Epidermal melanocyte (primary cell): ENCODE data around the gene HUS1.
"Not testable (repeated sequence)": the region's sequence is repeated elsewhere in the genome, so short reads cannot be mapped to it uniquely, and the experiment has no call there.

Experiments
- DNase-seq: peaks from one replicate; pipeline ENCODE4 v3.0.0; 2011; ENCODE audit warnings: low spot score; ENCODE audit not compliant: insufficient read length

The HUS1 gene

DNA sequence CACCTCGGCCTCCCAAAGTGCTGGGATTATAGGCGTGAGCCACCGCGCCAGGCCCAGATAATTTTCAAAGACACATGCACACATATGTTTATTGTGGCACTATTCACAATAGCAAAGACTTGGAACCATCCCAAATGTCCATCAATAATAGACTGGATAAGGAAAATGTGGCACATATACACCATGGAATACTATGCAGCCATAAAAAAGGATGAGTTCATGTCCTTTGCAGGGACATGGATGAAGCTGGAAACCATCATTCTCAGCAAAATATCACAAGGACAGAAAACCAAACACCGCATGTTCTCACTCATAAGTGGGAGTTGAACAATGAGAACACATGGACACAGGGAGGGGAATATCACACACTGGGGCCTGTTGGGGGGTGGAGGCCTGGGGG, 1.2 kb upstream of the HUS1 start:
- DNase-seq: not testable (repeated sequence)

DNA sequence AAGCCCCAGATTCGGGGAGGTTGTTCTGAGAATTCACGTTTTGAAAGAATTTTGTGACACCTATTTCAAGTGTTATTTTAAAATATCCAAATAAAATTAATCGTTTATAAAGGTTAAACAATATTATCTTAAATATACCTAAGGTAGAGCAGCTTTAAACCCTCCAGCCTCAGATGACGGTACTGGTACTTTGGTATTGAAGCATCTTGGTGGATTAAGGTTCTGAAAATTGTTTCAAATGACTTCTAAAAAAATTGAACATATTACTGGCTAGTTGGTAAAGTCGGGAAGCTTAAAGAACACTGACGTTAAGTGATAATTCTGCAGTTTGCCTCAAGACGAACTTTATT, 392 bp upstream of the HUS1 start:
- DNase-seq: no peak

DNA sequence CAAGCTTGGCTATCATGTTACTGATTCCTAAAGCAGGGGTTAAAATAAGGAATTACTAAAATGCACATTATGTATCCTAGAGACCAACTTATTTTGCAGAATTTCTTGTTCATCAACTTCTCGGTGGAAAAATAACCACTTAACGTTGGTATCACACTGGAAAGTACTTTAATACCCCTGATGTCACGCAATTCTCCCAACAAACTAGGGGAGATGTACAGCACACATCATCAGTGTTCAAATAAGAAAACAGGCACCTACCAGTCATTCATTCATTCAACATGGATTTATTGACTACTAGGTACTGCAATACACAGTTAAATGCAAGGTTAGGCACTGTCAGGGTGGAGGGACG, 648 bp downstream of the HUS1 start:
- no peak for DNase-seq

DNA sequence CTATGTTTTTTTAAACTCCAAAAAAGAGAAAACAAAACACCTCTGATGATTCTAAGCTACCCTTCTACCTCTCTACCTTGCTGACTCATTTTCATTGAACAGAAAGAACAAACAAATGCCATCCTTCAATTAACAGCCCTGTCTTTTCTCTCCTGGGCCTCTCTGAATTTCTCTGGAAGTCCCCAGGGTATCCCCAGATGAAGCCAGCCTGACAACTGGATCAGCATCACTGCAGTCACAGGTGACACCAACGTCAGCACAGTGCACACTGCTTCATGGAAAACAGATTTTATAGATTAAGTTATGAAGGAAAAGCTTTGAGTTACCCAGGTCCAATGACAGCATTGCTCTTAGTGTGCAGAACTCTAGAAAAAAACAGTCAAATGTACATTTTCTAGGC, 5.7 kb downstream of the HUS1 start:
- no peak for DNase-seq

DNA sequence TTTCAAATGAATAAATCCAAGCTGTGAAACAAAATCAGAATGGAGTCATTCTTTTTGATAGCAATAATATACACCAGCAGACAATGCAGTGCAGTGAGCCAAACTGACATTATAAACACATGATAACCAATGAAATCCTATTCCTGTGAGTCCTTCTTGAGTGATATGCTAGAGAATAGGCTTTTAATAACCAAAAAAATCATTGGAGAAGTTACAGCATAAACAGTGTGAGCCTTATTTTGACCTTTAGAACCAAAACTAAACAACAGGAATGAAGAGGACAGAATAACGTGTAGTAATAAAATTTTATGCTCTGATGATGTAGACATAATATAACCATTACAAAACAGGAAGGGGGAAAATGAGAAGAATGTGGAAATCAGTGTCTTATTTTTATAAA, 8.7 kb downstream of the HUS1 start:
- DNase-seq: no peak

DNA sequence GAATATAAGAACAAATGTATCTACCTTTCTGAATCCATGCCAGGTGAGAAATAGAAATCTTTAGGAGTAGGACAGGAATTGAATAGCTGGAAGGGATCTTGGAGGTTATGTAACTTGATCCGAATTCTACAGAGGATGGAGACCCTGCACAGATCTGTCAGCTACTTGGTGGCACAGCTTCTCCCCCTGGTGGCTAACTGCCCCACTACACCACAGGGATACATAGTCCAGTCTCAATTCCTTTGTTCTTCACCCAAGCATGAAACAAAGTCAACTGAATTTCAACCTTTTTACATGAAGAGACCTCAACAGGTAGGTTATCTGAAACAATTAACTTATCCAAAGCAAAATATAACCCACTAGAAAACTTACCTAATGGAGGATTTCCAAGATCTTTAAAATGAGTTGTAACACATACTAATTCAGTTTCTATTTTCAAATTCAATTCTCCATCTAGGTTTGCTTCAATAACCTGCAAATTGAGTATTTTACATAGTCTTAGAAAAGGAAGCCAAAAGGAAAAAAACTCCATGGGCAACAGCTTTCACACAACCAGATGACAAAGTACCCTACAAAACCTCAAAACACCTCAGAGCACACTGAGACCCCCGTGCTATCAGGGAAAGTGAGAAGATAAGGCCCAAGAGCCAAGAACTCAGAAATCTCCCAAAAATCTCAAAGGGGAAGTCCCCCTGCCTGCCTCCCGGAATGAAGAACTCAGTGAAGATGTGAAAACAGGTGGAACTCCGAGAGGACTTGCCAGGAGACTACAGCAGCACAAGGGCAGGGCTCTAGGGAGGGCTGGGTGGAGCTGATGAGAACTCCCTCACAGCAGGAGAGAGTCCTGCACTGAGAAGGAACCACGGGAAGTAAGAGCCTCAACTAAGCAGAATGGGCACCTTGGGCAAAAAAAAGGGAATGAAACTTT, 10.3 kb downstream of the HUS1 start:
- peak; percentile 72 for DNase-seq

DNA sequence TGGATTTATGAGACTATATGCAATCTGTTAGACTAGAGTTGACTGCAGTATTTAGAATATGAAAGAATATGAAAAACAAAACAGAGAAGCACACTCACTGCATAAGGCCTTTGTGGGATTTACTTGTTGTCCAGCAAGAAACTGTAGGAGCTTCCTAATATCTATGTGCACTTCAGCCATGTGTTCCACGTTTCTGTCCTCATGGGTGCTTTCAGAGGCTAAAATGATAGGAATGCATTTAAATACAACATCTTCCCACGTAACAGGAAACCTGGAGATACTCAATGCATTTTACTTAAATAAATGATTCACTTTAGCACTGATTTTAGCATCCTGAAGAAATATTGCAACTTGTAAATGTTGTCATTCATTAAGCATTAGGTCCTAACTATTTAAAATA, 11.7 kb downstream of the HUS1 start:
- no peak for DNase-seq

DNA sequence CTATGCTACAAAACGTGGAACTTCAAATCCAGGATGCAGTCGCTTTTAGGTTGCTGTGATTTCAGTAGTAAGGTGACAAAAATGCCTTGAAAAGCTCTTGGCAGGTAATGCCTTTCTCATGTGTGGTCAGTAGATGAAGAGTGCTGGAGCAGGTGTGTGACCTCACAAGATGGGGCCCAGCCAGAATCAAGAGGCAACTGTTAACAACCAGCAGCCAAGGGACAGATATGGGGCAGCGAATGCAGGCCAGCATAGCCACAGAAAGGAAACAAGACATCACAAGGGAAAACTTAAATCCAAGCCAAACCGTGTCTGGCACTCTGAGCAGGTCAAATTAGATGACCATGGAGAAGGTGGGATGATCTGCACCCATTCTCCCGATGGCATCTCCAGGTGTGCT, 12.3 kb downstream of the HUS1 start:
- no peak for DNase-seq

DNA sequence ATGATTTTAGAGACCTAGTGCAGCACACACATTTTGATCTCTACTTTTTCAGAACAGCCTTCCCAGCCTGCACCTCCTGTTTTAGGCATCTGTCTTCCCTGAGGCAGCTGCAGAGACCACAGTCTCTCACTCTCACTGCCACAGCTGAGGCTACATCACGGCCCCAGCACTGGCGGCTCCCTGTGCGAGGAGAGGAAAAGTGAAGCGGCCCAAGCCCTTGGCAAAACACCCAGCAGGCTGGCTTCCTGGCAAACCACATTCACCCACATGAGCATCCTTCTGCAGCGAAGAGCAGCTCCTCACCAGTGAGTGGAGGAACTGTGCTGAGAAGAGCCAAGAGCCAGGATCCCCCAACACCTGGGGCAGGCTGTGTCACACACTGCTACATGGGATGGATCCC, 14.0 kb downstream of the HUS1 start:
- DNase-seq: no peak

DNA sequence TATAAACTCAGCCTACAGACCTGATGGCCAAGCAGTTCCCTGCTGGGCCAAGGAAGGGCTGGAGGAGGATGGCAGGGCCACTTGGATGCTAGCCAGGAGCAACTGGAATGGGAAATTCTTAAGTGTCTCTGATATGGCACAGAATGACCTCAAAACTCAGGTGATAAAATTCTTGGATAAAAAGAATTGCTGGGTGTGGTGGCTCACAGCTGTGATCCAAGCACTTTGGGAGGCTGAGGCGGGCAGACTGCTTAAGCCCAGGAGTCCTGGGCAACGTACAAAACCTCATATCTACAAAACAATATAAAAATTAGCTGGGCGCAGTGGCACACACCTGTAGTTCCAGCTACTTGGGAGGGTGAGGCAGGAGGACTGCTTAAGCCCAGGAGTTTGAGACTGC, 17.2 kb downstream of the HUS1 start:
- no peak for DNase-seq

DNA sequence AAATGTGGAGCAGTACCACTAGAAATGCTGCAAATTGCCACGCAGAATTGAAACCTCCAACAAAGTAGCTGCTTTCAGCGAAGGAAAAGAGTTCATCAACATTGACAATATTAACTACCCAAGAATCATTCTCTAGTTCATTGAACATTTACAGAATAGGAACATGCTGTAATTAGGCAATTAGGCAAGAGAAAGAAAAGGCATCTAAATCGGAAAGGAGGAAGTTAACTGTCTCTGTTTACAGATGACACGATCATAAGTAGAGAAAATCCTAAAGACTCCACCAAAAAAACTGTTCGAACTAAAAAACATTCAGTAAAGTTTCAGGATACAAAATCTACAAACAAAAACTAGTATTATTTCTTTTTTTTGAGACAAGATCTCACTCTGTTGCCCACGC, 22.3 kb downstream of the HUS1 start:
- DNase-seq: no peak

DNA sequence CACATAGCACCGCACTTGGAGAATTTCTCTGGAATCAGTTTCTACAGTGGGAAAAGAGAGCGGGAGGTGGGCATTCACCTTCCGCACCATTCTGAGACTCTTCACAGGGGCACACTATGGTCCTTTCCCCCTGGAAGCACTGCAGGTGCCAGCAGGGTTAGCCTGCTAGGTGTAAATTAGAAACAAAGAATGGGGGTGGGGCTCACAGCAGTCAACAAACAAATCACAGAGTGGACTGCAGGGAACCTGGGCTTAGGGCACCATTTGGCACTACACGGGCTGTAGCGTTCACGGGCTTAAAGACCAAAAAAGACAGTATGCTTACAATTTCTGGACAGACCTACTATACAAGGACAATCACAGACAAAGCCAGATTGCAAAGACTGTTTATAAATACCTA, 23.2 kb downstream of the HUS1 start:
- DNase-seq: no peak

DNA sequence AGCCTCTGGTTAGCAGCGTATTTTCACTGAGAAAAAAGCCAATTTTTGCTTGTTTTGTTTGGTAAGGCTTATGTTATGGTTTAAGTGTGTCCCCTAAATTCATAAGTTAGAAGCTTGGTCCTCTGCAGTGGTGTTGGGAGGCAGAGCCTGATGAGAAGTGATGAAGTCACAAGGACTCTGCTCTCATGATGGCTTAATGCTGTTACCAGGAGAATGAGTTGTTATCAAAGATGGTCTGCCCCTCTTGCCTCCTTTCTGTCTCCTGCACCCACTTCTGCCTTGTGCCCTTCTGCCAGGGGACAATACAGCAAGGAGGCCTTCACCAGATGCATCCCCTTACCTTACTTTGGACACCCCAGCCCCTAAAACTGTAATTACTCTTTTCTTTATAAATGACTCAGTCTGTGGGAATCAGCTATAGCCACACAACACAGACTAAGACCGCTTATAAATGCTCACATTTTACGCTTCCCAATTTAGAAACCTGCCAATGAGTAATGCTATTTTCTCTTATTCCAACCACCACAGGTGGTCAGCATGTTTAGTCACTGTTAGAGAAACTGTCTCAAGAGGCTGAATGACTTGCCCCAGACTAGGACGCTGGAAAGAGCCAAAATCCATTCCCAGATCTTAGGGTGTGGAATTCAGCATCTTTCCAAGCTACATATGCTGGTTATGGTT, 25.0 kb downstream of the HUS1 start:
- no peak for DNase-seq

DNA sequence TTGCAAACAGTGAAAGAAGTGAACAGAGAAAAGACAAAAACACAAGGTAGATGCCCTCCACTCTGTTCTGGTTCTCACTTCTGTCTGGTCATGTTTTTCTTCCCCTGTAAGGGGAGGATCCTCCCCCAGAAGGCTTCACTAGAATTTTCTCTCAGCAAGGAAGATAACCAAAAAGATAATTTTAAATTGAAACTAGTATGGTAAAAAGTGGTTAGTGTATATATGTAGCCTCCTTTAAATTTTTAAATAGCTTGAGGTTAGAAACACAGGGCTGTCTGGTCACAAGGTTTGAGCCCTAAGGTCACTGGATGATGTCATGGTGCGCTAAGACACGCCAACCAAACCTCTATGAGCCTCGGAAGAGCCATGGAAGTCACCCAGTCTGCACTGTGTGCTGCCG, 25.6 kb downstream of the HUS1 start:
- DNase-seq: peak; percentile 50

DNA sequence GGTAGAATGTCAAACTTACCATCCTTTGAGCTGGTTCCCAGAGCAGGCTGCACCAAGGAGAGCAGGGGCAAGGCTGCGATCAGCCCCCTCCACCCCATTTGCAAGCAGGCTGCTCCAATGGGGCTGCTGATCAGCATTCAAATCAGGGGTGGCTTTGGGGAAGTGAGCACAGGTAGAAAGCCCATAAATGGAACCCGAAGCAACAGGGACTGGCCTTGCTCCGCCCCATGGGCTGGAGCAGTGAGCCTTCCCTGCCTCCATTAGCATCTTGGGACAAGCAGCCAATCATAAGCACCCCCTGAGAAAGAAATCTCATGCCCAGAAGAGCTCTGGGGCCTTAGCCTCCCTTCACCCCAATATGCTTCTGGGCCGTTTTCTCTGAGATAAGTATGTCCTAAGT, 27.2 kb downstream of the HUS1 start:
- DNase-seq: no peak

DNA sequence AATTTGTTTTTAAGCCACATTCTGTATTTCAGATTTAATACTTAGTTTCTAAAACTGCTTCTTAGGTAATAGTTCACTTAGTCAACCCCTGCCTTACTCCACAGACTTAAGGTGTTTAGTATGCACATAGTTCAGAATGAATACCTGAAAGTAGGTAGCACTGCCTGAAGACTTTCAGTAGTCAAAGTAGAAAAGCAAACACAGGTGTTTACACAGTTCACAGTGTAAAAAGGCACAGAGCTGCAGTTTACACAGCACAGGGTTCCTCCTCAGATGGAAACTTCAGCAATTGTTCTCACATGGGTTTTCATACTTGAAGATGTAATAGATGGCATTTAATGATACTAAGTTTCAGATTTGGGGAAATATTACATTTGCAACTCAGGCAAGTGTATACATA, 28.0 kb downstream of the HUS1 start:
- DNase-seq: no peak

DNA sequence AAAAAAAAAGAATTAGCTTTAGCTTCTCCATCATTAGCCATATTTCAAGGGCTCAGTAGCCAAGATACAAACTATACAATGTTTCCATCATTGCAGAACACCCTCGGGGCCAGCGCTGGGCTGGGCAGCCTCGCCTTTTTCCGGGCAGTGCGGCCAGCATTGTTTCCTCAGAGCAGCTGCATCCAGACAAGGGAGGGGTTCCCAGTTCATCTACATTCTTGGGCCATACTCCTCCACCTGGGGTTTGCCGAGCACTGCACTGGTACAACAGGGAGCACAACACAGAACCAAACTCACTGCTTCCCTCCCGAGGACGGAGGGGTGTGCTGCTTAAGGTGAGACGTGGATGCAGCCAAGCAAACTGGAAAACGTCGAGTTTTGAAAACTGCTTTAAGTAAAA, 28.7 kb downstream of the HUS1 start:
- DNase-seq: no peak

DNA sequence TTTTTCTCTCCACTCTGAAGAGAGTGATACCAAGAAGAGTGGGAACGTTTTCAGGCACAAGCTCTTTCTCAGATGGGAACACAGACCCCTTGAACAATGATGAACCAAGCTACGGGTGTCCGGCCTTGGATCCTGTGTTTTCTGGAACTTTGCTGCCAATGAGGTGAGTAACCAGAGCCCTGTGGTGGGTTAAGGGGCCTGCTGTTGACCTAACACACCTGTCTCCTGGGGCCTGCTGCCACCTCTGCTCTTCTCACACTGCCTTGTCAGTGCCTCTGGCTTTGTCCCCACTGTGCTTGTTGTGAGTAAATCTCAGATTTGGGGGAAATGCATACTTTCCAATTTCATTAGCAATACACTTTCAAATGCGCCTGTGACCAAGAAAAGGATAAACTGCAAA, 29.7 kb downstream of the HUS1 start:
- DNase-seq: no peak

DNA sequence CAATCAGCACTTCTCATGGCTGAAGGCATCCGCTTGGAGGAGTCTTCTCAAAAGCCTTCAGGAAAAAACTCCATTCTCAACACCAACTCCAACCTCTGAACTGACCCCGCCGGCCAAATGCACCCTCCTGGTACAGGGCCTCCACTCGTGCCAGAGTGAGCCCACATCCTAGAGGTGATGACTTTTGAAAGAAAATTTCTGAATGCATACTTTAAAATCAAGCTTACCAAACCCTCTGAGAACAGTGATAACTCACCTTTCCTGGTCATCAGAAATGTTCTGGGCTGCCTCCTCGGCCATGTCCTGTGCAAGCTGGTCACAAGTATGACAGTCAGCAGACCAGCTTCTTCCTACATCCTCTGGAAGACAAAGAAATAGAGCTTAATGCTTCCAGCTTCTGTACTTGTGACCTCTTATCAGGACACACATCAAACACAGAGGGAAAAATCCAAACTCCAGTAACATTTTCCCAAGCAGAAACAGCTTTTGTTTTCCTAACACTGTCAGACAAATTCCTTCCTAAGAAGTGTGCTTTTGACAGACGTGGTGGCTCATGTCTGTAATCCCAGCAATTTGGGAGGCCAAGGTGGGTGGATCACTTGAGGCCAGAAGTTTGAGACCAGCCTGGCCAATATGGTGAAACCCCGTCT, 31.1 kb downstream of the HUS1 start, which contains the start of gene PKD1L1:
Gene PKD1L1 (minus strand): TSS at position 326 of the 650 bp plus-strand sequence. CDS start 26 bp downstream, at position 300.
- DNase-seq: no peak

DNA sequence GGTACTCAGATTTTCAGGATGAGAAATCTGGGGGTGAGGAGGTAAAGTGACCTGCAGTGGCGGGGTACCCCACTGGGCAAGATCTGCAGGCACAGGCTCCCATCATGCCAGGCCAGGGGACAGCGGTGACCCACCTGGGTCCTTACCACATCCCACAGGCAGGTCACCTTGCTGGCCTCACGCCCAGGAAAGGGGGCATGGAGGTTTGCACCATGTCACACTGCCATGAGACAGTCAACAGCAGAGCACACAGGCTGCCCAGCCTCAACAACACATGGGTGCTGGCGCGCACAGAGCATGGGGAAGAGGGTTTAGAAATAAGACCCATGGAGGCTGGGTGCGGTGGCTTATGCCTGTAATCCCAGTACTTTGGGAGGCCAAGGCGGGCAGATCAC, 32.1 kb downstream of the HUS1 start:
- DNase-seq: no peak

DNA sequence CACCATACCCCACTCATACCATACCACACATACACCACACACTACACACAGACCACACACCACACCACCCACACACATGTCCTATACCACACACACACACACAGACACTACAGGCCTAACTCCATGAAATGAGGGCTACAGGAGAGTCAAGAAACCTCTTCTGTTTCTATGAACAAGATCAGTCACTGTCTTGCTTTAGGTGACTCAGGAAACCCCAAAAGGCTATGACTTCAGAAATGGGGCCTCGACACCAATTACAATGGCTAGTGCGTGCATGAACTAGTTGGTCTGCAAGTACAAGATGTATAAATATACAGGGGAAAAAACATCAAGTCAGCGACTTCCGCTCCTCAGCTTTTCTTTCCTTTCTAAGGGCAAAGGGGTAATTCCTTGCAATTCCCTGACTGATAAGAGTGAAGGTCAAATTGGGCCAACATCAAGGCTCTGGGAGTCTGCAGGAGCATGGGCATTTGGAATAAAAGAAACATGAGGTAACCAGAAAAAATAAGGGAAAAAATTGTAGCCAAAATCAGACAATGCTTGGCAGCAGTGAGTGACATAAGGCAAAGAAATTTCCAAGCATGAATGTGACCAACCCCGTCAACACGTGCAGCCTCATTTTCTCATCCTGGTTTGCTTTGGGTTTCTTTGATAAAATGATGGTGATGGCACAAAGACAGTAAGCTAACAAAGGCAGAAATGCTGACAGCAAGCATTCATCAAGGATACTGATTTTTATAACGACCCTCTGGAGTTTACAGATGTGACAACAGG, 32.6 kb downstream of the HUS1 start:
- DNase-seq: no peak
